IMR-90 (cell line): Measurements from ENCODE around the gene WNT7B. TPM values are rescaled to one million over a fixed set of nuclear protein-coding genes. Genes with fewer than 3 reads are reported as not detected.

Experiments
- ATAC-seq: fragments of 200-7000 bp; cut with Tn5 transposase; 2 replicates; pipeline ENCODE4 v1.9.1; 2020; ENCODE audit warnings: low read depth, mild to moderate bottlenecking, moderate library complexity
- BruUV-seq: library from RNA; stranded (reverse); fragments of 400-500 nt; replicated peaks from 2 replicates; lab custom pipeline; 2021; lab: Mats Ljungman, UMichigan
- CTCF ChIA-PET: fragments of 300-600 bp; formaldehyde crosslinking; extraction: SDS; loops from one replicate; lab custom pipeline; 2021; ENCODE audit warnings: antibody characterized with exemption; lab: Yijun Ruan, JAX
- POLR2A ChIA-PET: fragments of 300-600 bp; sonication (Branson Sonifier 250); formaldehyde crosslinking; loops from one replicate; lab custom pipeline; 2022; ENCODE audit warnings: antibody characterized with exemption; ENCODE audit not compliant: unreplicated experiment; lab: Charles Lee
- DNase-seq: peaks from one replicate; pipeline ENCODE4 v3.0.0; 2013
- H2AFZ ChIP-seq: replicated peaks from 2 replicates; pipeline ENCODE3; 2013; ENCODE audit warnings: low read length, mild to moderate bottlenecking; ENCODE audit not compliant: poor library complexity
- H2AK5ac ChIP-seq: 2 replicates; pipeline ENCODE4 v1.6.1; 2013; ENCODE audit warnings: low read depth, low read length, inconsistent platforms
- H2AK9ac ChIP-seq: replicated peaks from 2 replicates; pipeline ENCODE3; 2013; ENCODE audit warnings: mild to moderate bottlenecking, low read depth, low read length, moderate library complexity; ENCODE audit not compliant: poor library complexity
- H2BK120ac ChIP-seq: 2 replicates; pipeline ENCODE4 v1.6.1; 2013; ENCODE audit warnings: low read depth, low read length, inconsistent platforms
- H2BK15ac ChIP-seq: 3 replicates; pipeline ENCODE4 v1.6.1; 2013; ENCODE audit warnings: low read depth, low read length, inconsistent platforms
- H2BK20ac ChIP-seq: 2 replicates; pipeline ENCODE4 v1.6.1; 2013; ENCODE audit warnings: low read depth, mild to moderate bottlenecking, inconsistent platforms, low read length, moderate library complexity
- H2BK5ac ChIP-seq: 2 replicates; pipeline ENCODE4 v1.6.1; 2013; ENCODE audit warnings: mild to moderate bottlenecking, low read depth, low read length, inconsistent platforms; ENCODE audit not compliant: poor library complexity, severe bottlenecking
- H3K14ac ChIP-seq: replicated peaks from 2 replicates; pipeline ENCODE4 v1.6.1; 2013; ENCODE audit warnings: low read depth, low read length, inconsistent platforms
- H3K18ac ChIP-seq: 2 replicates; pipeline ENCODE4 v1.6.1; 2013; ENCODE audit warnings: low read depth, low read length, control low read depth
- H3K23ac ChIP-seq: 2 replicates; pipeline ENCODE4 v1.6.1; 2013; ENCODE audit warnings: low read depth, low read length, inconsistent platforms
- H3K27ac ChIP-seq: 2 replicates; pipeline ENCODE4 v1.5.1; 2013; ENCODE audit warnings: mild to moderate bottlenecking, control low read depth, low read length; ENCODE audit not compliant: insufficient read depth
- H3K27me3 ChIP-seq: 2 replicates; pipeline ENCODE4 v1.6.1; 2013; ENCODE audit warnings: low read length; ENCODE audit not compliant: control insufficient read depth, insufficient read depth
- H3K36me3 ChIP-seq: 2 replicates; pipeline ENCODE4 v1.6.1; 2013; ENCODE audit warnings: low read length, mixed read lengths; ENCODE audit not compliant: control insufficient read depth, insufficient read depth
- H3K4ac ChIP-seq: 2 replicates; pipeline ENCODE4 v1.6.1; 2013; ENCODE audit warnings: low read depth, low read length, inconsistent platforms
- H3K4me1 ChIP-seq: 2 replicates; pipeline ENCODE4 v1.6.1; 2013; ENCODE audit warnings: low read length, mixed read lengths; ENCODE audit not compliant: control insufficient read depth, insufficient read depth
- H3K4me2 ChIP-seq: 2 replicates; pipeline ENCODE4 v1.6.1; 2013; ENCODE audit warnings: low read depth, mild to moderate bottlenecking, control low read depth, low read length, moderate library complexity
- H3K4me3 ChIP-seq: 2 replicates; pipeline ENCODE4 v1.5.1; 2013; ENCODE audit warnings: low read depth, mild to moderate bottlenecking, control low read depth, low read length, moderate library complexity; ENCODE audit not compliant: insufficient read depth
- H3K56ac ChIP-seq: 2 replicates; pipeline ENCODE4 v1.6.1; 2013; ENCODE audit warnings: low read length, inconsistent platforms; ENCODE audit not compliant: insufficient read depth; ENCODE audit errors: extremely low read depth
- H3K79me1 ChIP-seq, 2 experiments: 2 replicates each; pipeline ENCODE4 v1.6.1; 2013; ENCODE audit warnings: low read length in 2 of 2, inconsistent platforms in 1 of 2, low read depth in 1 of 2
- H3K9ac ChIP-seq: 2 replicates; pipeline ENCODE4 v1.6.1; 2013; ENCODE audit warnings: low read depth, low read length, control low read depth
- H3K9me1 ChIP-seq: 2 replicates; pipeline ENCODE4 v1.6.1; 2013; ENCODE audit warnings: low read length, inconsistent platforms; ENCODE audit not compliant: insufficient read depth
- H3K9me3 ChIP-seq: 2 replicates; pipeline ENCODE4 v1.6.1; 2013; ENCODE audit warnings: low read length; ENCODE audit not compliant: control insufficient read depth, insufficient read depth
- H4K20me1 ChIP-seq: 2 replicates; pipeline ENCODE4 v1.6.1; 2013; ENCODE audit warnings: low read length, inconsistent platforms; ENCODE audit not compliant: insufficient read depth
- H4K5ac ChIP-seq: 2 replicates; pipeline ENCODE4 v1.6.1; 2013; ENCODE audit warnings: mild to moderate bottlenecking, low read depth, low read length, control low read depth
- H4K8ac ChIP-seq, 2 experiments: 2 replicates each; pipeline ENCODE4 v1.6.1; 2013; ENCODE audit warnings: low read depth in 2 of 2, low read length in 2 of 2, control low read depth in 1 of 2, inconsistent platforms in 1 of 2
- H4K91ac ChIP-seq: 2 replicates; pipeline ENCODE4 v1.6.1; 2013; ENCODE audit warnings: low read depth, low read length, inconsistent platforms; ENCODE audit not compliant: insufficient read depth
- BHLHE40 ChIP-seq: fragments of 150-350 bp; IDR thresholded peaks from 2 replicates; pipeline ENCODE4 v1.6.1; 2016; ENCODE audit warnings: mild to moderate bottlenecking, low read depth, low read length
- CEBPB ChIP-seq: IDR thresholded peaks from 2 replicates; pipeline ENCODE4 v1.6.1; 2012; ENCODE audit warnings: low read depth, low read length, improper control_type of control experiment
- CHD1 ChIP-seq: IDR thresholded peaks from 2 replicates; pipeline ENCODE4 v1.6.1; 2012; ENCODE audit warnings: low read depth, low read length, improper control_type of control experiment
- FOS ChIP-seq: fragments of 150-350 bp; IDR thresholded peaks from 2 replicates; pipeline ENCODE4 v1.6.1; 2016; ENCODE audit warnings: low read depth, low read length
- MAFK ChIP-seq: IDR thresholded peaks from 2 replicates; pipeline ENCODE4 v1.6.1; 2012; ENCODE audit warnings: low read depth, low read length, improper control_type of control experiment
- MAZ ChIP-seq: IDR thresholded peaks from 2 replicates; pipeline ENCODE4 v1.6.1; 2012; ENCODE audit warnings: low read depth, mild to moderate bottlenecking, low read length, improper control_type of control experiment, moderate library complexity, borderline replicate concordance
- MXI1 ChIP-seq: IDR thresholded peaks from 2 replicates; pipeline ENCODE4 v1.6.1; 2012; ENCODE audit warnings: low read depth, mild to moderate bottlenecking, low read length, moderate library complexity, borderline replicate concordance
- NFE2L2 ChIP-seq: fragments of 150-350 bp; IDR thresholded peaks from 2 replicates; pipeline ENCODE4 v1.6.1; 2016; ENCODE audit warnings: low read depth, mild to moderate bottlenecking, low read length
- POLR2A ChIP-seq: IDR thresholded peaks from 2 replicates; pipeline ENCODE4 v1.6.1; 2012; ENCODE audit warnings: mild to moderate bottlenecking, low read depth, low read length
- RAD21 ChIP-seq: IDR thresholded peaks from 2 replicates; pipeline ENCODE4 v1.6.1; 2012; ENCODE audit warnings: low read length, improper control_type of control experiment
- RCOR1 ChIP-seq: IDR thresholded peaks from 2 replicates; pipeline ENCODE4 v1.6.1; 2012; ENCODE audit warnings: mild to moderate bottlenecking, low read length, improper control_type of control experiment; ENCODE audit not compliant: insufficient replicate concordance
- RFX5 ChIP-seq: IDR thresholded peaks from 2 replicates; pipeline ENCODE4 v1.8.0; 2012; ENCODE audit warnings: low read depth, mild to moderate bottlenecking, low read length, moderate library complexity
- SMC3 ChIP-seq: fragments of 150-350 bp; IDR thresholded peaks from 2 replicates; pipeline ENCODE4 v1.6.1; 2016; ENCODE audit warnings: low read depth, mild to moderate bottlenecking, antibody characterized with exemption, low read length, moderate library complexity
- WGBS, 2 experiments: methylation state at CpG; one replicate each; pipeline versions ENCODE4 v1.1.5 to v1.1.7; 2013; ENCODE audit warnings: missing lambda C conversion rate in 2 of 2; ENCODE audit not compliant: insufficient read length in 1 of 2; ENCODE audit errors: extremely low coverage in 2 of 2; 5-methylcytosine and 5-hydroxymethylcytosine counted together
- dilution Hi-C: fragments of 300-500 bp; cut with HindIII; formaldehyde crosslinking; loops from one replicate; pipeline ENCODE4 v1.14.3; 2018; ENCODE audit warnings: low sequenced_read_pairs; ENCODE audit not compliant: unreplicated experiment
- in situ Hi-C: fragments of 300-500 bp; cut with MboI; formaldehyde crosslinking; loops from 3 replicates; pipeline ENCODE4 v1.14.3; 2019; ENCODE audit warnings: low sequenced_read_pairs, inconsistent platforms, mixed read lengths
- intact Hi-C: fragments of 100-400 bp; cut with micrococcal nuclease; formaldehyde crosslinking; loops from 2 replicates; pipeline ENCODE4 v1.10.0; 2022
- polyA plus RNA-seq, 3 experiments: library from polyadenylated mRNA; depleted of rRNA; stranded (reverse); fragments of >200 nt; gene quantifications; 2 replicates each; pipeline ENCODE4 v1.2.3, GENCODE V29; 2012; ENCODE audit warnings: low replicate concordance in 1 of 3
- total RNA-seq: library from RNA; depleted of rRNA; stranded (reverse); fragments of >200 nt; gene quantifications from 2 replicates; pipeline ENCODE4 v1.2.3, GENCODE V29; 2012
- TF ChIP-seq, protein P1 (sequence below): fragments of 150-350 bp; IDR thresholded peaks from 2 replicates; pipeline ENCODE4 v1.6.1; 2016; ENCODE audit warnings: low read depth, mild to moderate bottlenecking, low read length, moderate library complexity, borderline replicate concordance
- TF ChIP-seq, protein P2 (sequence below): fragments of 150-350 bp; IDR thresholded peaks from 2 replicates; pipeline ENCODE4 v1.6.1; 2017; ENCODE audit warnings: mild to moderate bottlenecking, antibody characterized with exemption, low read length, low read depth
- TF ChIP-seq, protein P3 (sequence below): conservative IDR thresholded peaks from 2 replicates; pipeline ENCODE4 v1.5.1; 2012; ENCODE audit warnings: mild to moderate bottlenecking, low read depth, low read length, improper control_type of control experiment

WNT7B gene
- total and polyA plus RNA-seq, 2 of the 4 experiments (the other 2 are of a cell fraction): under 0.01 to 0.15 TPM

DNA sequence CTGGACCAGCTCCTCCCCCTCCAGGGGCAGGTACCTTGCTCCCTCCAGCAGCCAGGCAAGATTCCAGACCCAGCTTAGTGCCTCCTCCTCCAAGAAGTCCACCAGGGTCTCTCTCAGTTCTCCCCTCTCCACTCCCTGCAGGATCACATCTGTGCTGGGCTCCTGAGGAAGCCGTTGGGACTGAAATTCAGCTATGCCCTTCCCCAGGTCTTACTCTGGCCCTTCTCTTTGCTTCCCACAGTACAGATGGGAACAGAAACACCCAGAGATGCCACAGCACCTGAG is 14.6 kb downstream of the WNT7B start:
- Histone ChIP-seq H3K36me3 (no peaks in the 10 kb centered on the region), H2BK20ac (no peak overlapping the region), H3K9me3 (no peaks in the 10 kb centered on the region), H3K27me3 (peaks cover 26% of the 10 kb centered on the region; the same call in 1 of the 2 replicates), H2BK15ac (no peak overlapping the region), H3K56ac (no peak overlapping the region), H3K9ac (no peak overlapping the region), H3K9me1 (no peaks in the 10 kb centered on the region), H3K4ac (no peak overlapping the region; the same call in 1 of the 2 replicates), H2AFZ (no peak overlapping the region), H3K79me1 (no peaks in the 10 kb centered on the region), H2BK5ac (no peak overlapping the region), H3K4me1 (no peaks in the 10 kb centered on the region), H3K4me2 (no peak overlapping the region), H3K27ac (no peak overlapping the region), H3K4me3 (no peak overlapping the region), H4K8ac (no peak overlapping the region), H2AK5ac (no peak overlapping the region), H2BK120ac (no peak overlapping the region), H4K5ac (no peak overlapping the region), H3K23ac (no peak overlapping the region), H2AK9ac (no peak overlapping the region), H3K18ac (no peak overlapping the region), H4K20me1 (no peaks in the 10 kb centered on the region), H3K14ac (no peak overlapping the region), H4K91ac (no peak overlapping the region)
- dilution Hi-C loops: no loop called here
- WGBS, 2 experiments: 80% methylated on average over 1 of the region's 1 CpG; no CpG with 5 or more reads in 1 of the 2 experiments
- TF ChIP-seq RFX5 (no peak), RAD21 (no peak), CEBPB (no peak), MXI1 (no peak), RCOR1 (no peak), FOS (no peak), BHLHE40 (no peak), CHD1 (no peak), MAFK (no peak), MAZ (no peak), POLR2A (no peak), SMC3 (no peak), NFE2L2 (no peak)
- TF ChIP-seq, protein P1, sequence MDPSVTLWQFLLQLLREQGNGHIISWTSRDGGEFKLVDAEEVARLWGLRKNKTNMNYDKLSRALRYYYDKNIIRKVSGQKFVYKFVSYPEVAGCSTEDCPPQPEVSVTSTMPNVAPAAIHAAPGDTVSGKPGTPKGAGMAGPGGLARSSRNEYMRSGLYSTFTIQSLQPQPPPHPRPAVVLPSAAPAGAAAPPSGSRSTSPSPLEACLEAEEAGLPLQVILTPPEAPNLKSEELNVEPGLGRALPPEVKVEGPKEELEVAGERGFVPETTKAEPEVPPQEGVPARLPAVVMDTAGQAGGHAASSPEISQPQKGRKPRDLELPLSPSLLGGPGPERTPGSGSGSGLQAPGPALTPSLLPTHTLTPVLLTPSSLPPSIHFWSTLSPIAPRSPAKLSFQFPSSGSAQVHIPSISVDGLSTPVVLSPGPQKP: no peak
- TF ChIP-seq, protein P2, sequence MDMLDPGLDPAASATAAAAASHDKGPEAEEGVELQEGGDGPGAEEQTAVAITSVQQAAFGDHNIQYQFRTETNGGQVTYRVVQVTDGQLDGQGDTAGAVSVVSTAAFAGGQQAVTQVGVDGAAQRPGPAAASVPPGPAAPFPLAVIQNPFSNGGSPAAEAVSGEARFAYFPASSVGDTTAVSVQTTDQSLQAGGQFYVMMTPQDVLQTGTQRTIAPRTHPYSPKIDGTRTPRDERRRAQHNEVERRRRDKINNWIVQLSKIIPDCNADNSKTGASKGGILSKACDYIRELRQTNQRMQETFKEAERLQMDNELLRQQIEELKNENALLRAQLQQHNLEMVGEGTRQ: no peak
- TF ChIP-seq, protein P3, sequence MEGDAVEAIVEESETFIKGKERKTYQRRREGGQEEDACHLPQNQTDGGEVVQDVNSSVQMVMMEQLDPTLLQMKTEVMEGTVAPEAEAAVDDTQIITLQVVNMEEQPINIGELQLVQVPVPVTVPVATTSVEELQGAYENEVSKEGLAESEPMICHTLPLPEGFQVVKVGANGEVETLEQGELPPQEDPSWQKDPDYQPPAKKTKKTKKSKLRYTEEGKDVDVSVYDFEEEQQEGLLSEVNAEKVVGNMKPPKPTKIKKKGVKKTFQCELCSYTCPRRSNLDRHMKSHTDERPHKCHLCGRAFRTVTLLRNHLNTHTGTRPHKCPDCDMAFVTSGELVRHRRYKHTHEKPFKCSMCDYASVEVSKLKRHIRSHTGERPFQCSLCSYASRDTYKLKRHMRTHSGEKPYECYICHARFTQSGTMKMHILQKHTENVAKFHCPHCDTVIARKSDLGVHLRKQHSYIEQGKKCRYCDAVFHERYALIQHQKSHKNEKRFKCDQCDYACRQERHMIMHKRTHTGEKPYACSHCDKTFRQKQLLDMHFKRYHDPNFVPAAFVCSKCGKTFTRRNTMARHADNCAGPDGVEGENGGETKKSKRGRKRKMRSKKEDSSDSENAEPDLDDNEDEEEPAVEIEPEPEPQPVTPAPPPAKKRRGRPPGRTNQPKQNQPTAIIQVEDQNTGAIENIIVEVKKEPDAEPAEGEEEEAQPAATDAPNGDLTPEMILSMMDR: no peak
- intact Hi-C loops: no loop called here
- CTCF ChIA-PET: no interaction called here
- POLR2A ChIA-PET: interaction anchor here (0.8 kb wide), 1 partner anchor 851 kb away, joined by 3 read pairs; no protein-coding TSS in a partner anchor
- BruUV-seq: no TSS peak
- in situ Hi-C loops: no loop called here
- ATAC-seq: no peak
- DNase-seq: no peak
